BJ (cell line): ENCODE data around the gene MKNK2. TPM values are rescaled to one million over a fixed set of nuclear protein-coding genes. Genes with fewer than 3 reads are reported as not detected.

Experiments
- CTCF ChIA-PET: fragments of 350-600 bp; formaldehyde crosslinking; extraction: SDS; loops from one replicate; lab custom pipeline; 2021; ENCODE audit warnings: antibody characterized with exemption, inconsistent platforms; lab: Yijun Ruan, JAX
- POLR2A ChIA-PET: fragments of 300-600 bp; sonication (Branson Sonifier 250); formaldehyde crosslinking; extraction: SDS; loops from one replicate; lab custom pipeline; 2021; ENCODE audit warnings: antibody characterized with exemption; lab: Charles Lee
- DNase-seq: peaks from one replicate; pipeline ENCODE4 v3.0.0-alpha.2; 2011; ENCODE audit warnings: low read depth
- H3K27me3 ChIP-seq: 2 replicates; pipeline ENCODE4 v1.6.0; 2011; ENCODE audit warnings: low read length; ENCODE audit not compliant: control insufficient read depth, insufficient read depth
- H3K36me3 ChIP-seq: 2 replicates; pipeline ENCODE4 v1.5.1; 2011; ENCODE audit warnings: low read length; ENCODE audit not compliant: control insufficient read depth, insufficient read depth
- H3K4me3 ChIP-seq: 2 replicates; pipeline ENCODE4 v1.5.1; 2011; ENCODE audit warnings: low read depth, mild to moderate bottlenecking, control low read depth, low read length
- CTCF ChIP-seq: IDR thresholded peaks from 2 replicates; pipeline ENCODE4 v1.5.1; 2011; ENCODE audit warnings: low read depth, mild to moderate bottlenecking, control low read depth, inconsistent platforms, low read length, moderate library complexity; ENCODE audit not compliant: insufficient read depth
- polyA plus RNA-seq: library from polyadenylated mRNA; depleted of rRNA; stranded (reverse); fragments of >200 nt; gene quantifications from 2 replicates; pipeline ENCODE4 v1.2.3, GENCODE V29; 2011

The MKNK2 gene
- polyA plus RNA-seq, 1 experiment = 108 TPM

- ChIA-PET CTCF (interaction anchor here (0.7 to 1.8 kb wide), 2 partner anchors 30 to 151 kb away, joined by 3 to 4 read pairs; no protein-coding TSS in a partner anchor), POLR2A (no interaction called here)
- DNase-seq = no peak
- H3K27me3 ChIP-seq = no peaks in the 10 kb centered on the region
- H3K4me3 ChIP-seq = no peak overlapping the region
- peaks cover 44% of the 10 kb centered on the region for H3K36me3 ChIP-seq
- TF ChIP-seq CTCF = no peak
Measured at GRCh38 chr19:2039089-2039958, 11.7 kb downstream of the MKNK2 start.

GRCh38 chr19:2038284-2039088 is 12.6 kb downstream of the MKNK2 start:
- no peak for TF ChIP-seq CTCF
- Histone ChIP-seq H3K4me3 (no peak overlapping the region), H3K36me3 (peaks cover 41% of the 10 kb centered on the region), H3K27me3 (no peaks in the 10 kb centered on the region)
- ChIA-PET POLR2A (no interaction called here), CTCF (interaction anchor here (0.7 to 1.8 kb wide), 3 partner anchors 21 to 151 kb away, joined by 3 to 4 read pairs (median 3); no protein-coding TSS in a partner anchor)
- no peak for DNase-seq

GRCh38 chr19:2037651-2038255 is 13.3 kb downstream of the MKNK2 start:
- Histone ChIP-seq H3K36me3 (peaks cover 34% of the 10 kb centered on the region), H3K27me3 (no peaks in the 10 kb centered on the region), H3K4me3 (no peak overlapping the region)
- TF ChIP-seq CTCF = no peak
- ChIA-PET POLR2A (no interaction called here), CTCF (interaction anchor here (0.6 to 1.0 kb wide), 2 partner anchors 21 to 290 kb away, joined by 3 read pairs; no protein-coding TSS in a partner anchor)
- no peak for DNase-seq

GRCh38 chr19:2036424-2036823 is 14.6 kb downstream of the MKNK2 start:
- Histone ChIP-seq H3K4me3 (no peak overlapping the region), H3K36me3 (peaks cover 26% of the 10 kb centered on the region), H3K27me3 (no peaks in the 10 kb centered on the region)
- DNase-seq = no peak
- ChIA-PET CTCF (no interaction called here), POLR2A (no interaction called here)
- TF ChIP-seq CTCF = no peak

- DNase-seq = no peak
- POLR2A ChIA-PET = no interaction called here
- Histone ChIP-seq H3K36me3 (peaks cover 18% of the 10 kb centered on the region), H3K4me3 (no peak overlapping the region), H3K27me3 (no peaks in the 10 kb centered on the region)
- CTCF ChIA-PET = interaction anchor here (0.6 kb wide), 1 partner anchor 470 kb away, joined by 4 read pairs; no protein-coding TSS in a partner anchor
- no peak for TF ChIP-seq CTCF
Measured at GRCh38 chr19:2035590-2035991, 15.5 kb downstream of the MKNK2 start.
